B cell (primary cell): Measurements from ENCODE around the gene MBNL2. TPM values are rescaled to one million over a fixed set of nuclear protein-coding genes. Genes with fewer than 3 reads are reported as not detected.

Experiments used
- ATAC-seq: fragments of 200-7000 bp; cut with Tn5 transposase; one replicate; pipeline ENCODE4 v1.10.0; 2021; ENCODE audit warnings: low read depth, mild to moderate bottlenecking, moderate number of reproducible peaks, moderate library complexity
- CTCF ChIA-PET: fragments of 350-600 bp; sonication (Branson Sonifier 250); formaldehyde crosslinking; loops from one replicate; lab custom pipeline; 2021; ENCODE audit warnings: antibody characterized with exemption, inconsistent platforms; lab: Charles Lee
- POLR2A ChIA-PET: fragments of 350-600 bp; sonication (Branson Sonifier 250); formaldehyde crosslinking; loops from one replicate; lab custom pipeline; 2021; ENCODE audit warnings: antibody characterized with exemption; lab: Charles Lee
- DNase-seq: peaks from one replicate; pipeline ENCODE4 v3.0.0; 2013
- H2AFZ ChIP-seq: 2 replicates; pipeline ENCODE4 v1.6.1; 2012; ENCODE audit warnings: mild to moderate bottlenecking, low read depth, low read length; ENCODE audit not compliant: insufficient read depth, poor library complexity, severe bottlenecking
- H3K27ac ChIP-seq, 2 donors: 1 replicate in 1 of 2; 2 replicates in 1 of 2; pipeline ENCODE4 v1.5.1; 2012 to 2013; ENCODE audit warnings: low read length in 2 of 2, mild to moderate bottlenecking in 2 of 2, moderate library complexity in 1 of 2
- H3K27me3 ChIP-seq, 4 experiments: fragments of 200-600 bp in 1 of 4; sonication (generic) in 1 of 4; replicated peaks in 1 of 4; 1 replicate in 2 of 4; 2 replicates in 2 of 4; pipeline versions ENCODE4 v1.6.1 to v1.7.0; 2013 to 2016; ENCODE audit warnings: low read length in 3 of 4, mild to moderate bottlenecking in 2 of 4, mixed read lengths in 1 of 4, moderate library complexity in 1 of 4; ENCODE audit not compliant: insufficient read depth in 4 of 4, control insufficient read depth in 3 of 4; ENCODE audit errors: control extremely low read depth in 1 of 4
- H3K36me3 ChIP-seq, 2 experiments: replicated peaks in 1 of 2; 1 replicate in 1 of 2; 2 replicates in 1 of 2; pipeline versions ENCODE4 v1.6.1 to v1.7.1; 2013; ENCODE audit warnings: low read length in 1 of 2; ENCODE audit not compliant: insufficient read depth in 2 of 2, control insufficient read depth in 1 of 2; ENCODE audit errors: control extremely low read depth in 1 of 2, extremely low read depth in 1 of 2
- H3K4me1 ChIP-seq, 2 donors: fragments of 200-600 bp in 1 of 2; sonication (generic) in 1 of 2; 1 replicate in 1 of 2; 2 replicates in 1 of 2; pipeline versions ENCODE4 v1.5.1 to v1.6.1; 2013 to 2017; ENCODE audit warnings: low read length in 2 of 2; ENCODE audit not compliant: control insufficient read depth in 2 of 2, insufficient read depth in 2 of 2
- H3K4me2 ChIP-seq: replicated peaks from 2 replicates; pipeline ENCODE3; 2012; ENCODE audit warnings: mild to moderate bottlenecking, low read depth, low read length; ENCODE audit not compliant: poor library complexity, severe bottlenecking
- H3K4me3 ChIP-seq, 5 experiments: fragments of 200-600 bp in 1 of 5; sonication (generic) in 1 of 5; 1 replicate in 3 of 5; 2 replicates in 2 of 5; pipeline versions ENCODE4 v1.5.1 to v1.7.0; 2011 to 2016; ENCODE audit warnings: low read length in 4 of 5, mild to moderate bottlenecking in 4 of 5, low read depth in 2 of 5, control low read depth in 1 of 5, moderate library complexity in 1 of 5; ENCODE audit not compliant: insufficient read depth in 1 of 5; ENCODE audit errors: control extremely low read depth in 1 of 5, extremely low read depth in 1 of 5
- H3K79me2 ChIP-seq: fragments of 200-600 bp; sonication (generic); one replicate; pipeline ENCODE4 v1.6.0; 2016; ENCODE audit warnings: low read length; ENCODE audit not compliant: control insufficient read depth, insufficient read depth
- H3K9ac ChIP-seq: fragments of 200-600 bp; sonication (generic); 2 replicates; pipeline ENCODE4 v1.6.1; 2017; ENCODE audit warnings: mild to moderate bottlenecking, low read length, moderate library complexity
- H3K9me3 ChIP-seq, 3 donors: one replicate each; pipeline versions ENCODE4 v1.6.1 to v1.7.1; 2013; ENCODE audit warnings: low read length in 2 of 3; ENCODE audit not compliant: control insufficient read depth in 2 of 3, insufficient read depth in 1 of 3; ENCODE audit errors: control extremely low read depth in 1 of 3
- H4K20me1 ChIP-seq: 2 replicates; pipeline ENCODE4 v1.6.0; 2012; ENCODE audit warnings: mild to moderate bottlenecking, low read length; ENCODE audit not compliant: insufficient read depth, control insufficient read depth, poor library complexity, severe bottlenecking
- H3K27ac Mint-ChIP-seq: one replicate; pipeline ENCODE4 v1.8.0; 2021; ENCODE audit warnings: mixed read lengths
- H3K27me3 Mint-ChIP-seq: one replicate; pipeline ENCODE4 v1.8.0; 2021; ENCODE audit warnings: mixed read lengths
- H3K4me1 Mint-ChIP-seq: one replicate; pipeline ENCODE4 v1.8.0; 2021; ENCODE audit warnings: mixed read lengths
- H3K4me3 Mint-ChIP-seq: one replicate; pipeline ENCODE4 v1.8.0; 2021; ENCODE audit warnings: mixed read lengths
- H3K9me3 Mint-ChIP-seq: one replicate; pipeline ENCODE4 v1.8.0; 2022; ENCODE audit warnings: mixed read lengths; ENCODE audit not compliant: insufficient read depth
- CTCF ChIP-seq: fragments of 200-600 bp; IDR thresholded peaks from one replicate; pipeline ENCODE4 v1.8.0; 2022; ENCODE audit warnings: antibody characterized with exemption, mild to moderate bottlenecking
- EZH2 ChIP-seq: IDR thresholded peaks from 2 replicates; pipeline ENCODE4 v1.6.1; 2012; ENCODE audit warnings: borderline replicate concordance, low read depth, mild to moderate bottlenecking, moderate library complexity, low read length; ENCODE audit not compliant: insufficient read depth, poor library complexity, severe bottlenecking
- WGBS: methylation state at CpG from one replicate; pipeline ENCODE4 v1.1.5; 2013; ENCODE audit warnings: missing lambda C conversion rate; ENCODE audit not compliant: insufficient coverage; 5-methylcytosine and 5-hydroxymethylcytosine counted together
- intact Hi-C: fragments of 100-400 bp; cut with micrococcal nuclease; formaldehyde crosslinking; loops from one replicate; pipeline ENCODE4 v1.10.0; 2022
- polyA plus RNA-seq: library from polyadenylated mRNA; depleted of rRNA; stranded (reverse); fragments of >200 nt; gene quantifications from 2 replicates; pipeline ENCODE4 v1.2.3, GENCODE V29; 2012
- total RNA-seq, 2 donors: library from RNA; stranded (reverse); fragments of 120-200 nt in 1 of 2; gene quantifications; 1 replicate in 1 of 2; 2 replicates in 1 of 2; pipeline versions ENCODE4 v1.2.3 to v1.2.4, GENCODE V29; 2013 to 2022

Gene MBNL2
- total and polyA plus RNA-seq, 2 donors (not counting 1 experiment from before 2014, with no cell fraction given): 6.9 to 50.1 TPM

DNA sequence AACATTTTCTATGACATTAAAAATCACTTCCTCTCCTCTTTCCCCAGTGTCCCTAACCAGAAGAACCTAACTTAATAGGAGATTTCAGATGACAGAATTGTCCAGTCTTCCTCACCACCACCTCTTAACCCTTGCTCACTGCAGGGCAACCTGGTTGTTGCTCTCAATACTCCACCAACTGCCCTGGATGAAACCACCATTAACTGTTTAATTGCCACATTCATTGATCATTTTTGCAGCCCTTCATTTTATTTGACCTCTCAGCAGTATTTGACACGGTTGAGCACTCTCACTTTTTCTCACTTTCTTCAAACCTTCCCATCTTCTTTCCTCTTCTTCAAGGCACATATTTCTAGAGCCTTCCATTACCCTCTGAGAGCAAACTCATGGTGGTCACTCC, 84.0 kb downstream of the MBNL2 start:
- no peak overlapping the region for H3K4me2 ChIP-seq
- Mint-ChIP-seq H3K27me3 (no peaks in the 10 kb centered on the region), H3K27ac (no peak overlapping the region), H3K4me1 (peaks cover 6% of the 10 kb centered on the region), H3K9me3 (no peaks in the 10 kb centered on the region), H3K4me3 (no peak overlapping the region)
- POLR2A ChIA-PET: no interaction called here
- no peak overlapping the region for H3K9ac ChIP-seq
- DNase-seq (no peak), ATAC-seq (no peak)
- peaks cover 16 to 19% of the 10 kb centered on the region in 2 donors for H3K4me1 ChIP-seq
- H3K4me3 ChIP-seq: no peak overlapping the region
- TF ChIP-seq CTCF: no peak
- TF ChIP-seq EZH2: no peak
- intact Hi-C loops: no loop called here
- peaks cover 0 to 6% of the 10 kb centered on the region in 2 experiments for H3K36me3 ChIP-seq
- peaks cover 55% of the 10 kb centered on the region for H3K79me2 ChIP-seq
- H4K20me1 ChIP-seq: peaks cover 73% of the 10 kb centered on the region
- H3K27me3 ChIP-seq: no peaks in the 10 kb centered on the region
- no peak overlapping the region for H3K27ac ChIP-seq
- CTCF ChIA-PET: no interaction called here
- 75% methylated on average over 1 of the region's 1 CpG for WGBS
- no peaks in the 10 kb centered on the region for H3K9me3 ChIP-seq
- H2AFZ ChIP-seq: no peak overlapping the region

DNA sequence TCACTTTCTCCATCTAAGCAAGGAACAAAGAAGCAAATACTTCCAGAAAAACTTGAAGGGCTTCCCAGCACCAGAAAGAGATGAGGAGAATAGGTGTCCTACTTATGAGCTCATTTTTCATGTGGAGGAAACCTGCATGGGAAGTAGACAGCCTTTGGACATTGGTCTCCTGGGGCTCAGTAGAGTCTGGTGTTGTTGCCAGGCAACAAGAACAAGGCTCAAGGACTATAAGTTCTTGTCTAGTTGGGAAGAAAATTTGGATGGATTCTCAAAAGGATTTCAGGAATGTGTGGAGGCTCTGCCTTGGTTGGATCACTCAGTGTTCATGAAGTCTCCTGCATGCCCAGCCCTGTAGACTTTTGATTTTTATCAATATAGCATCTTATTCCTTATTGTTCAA, 84.5 kb downstream of the MBNL2 start:
- ATAC-seq: no peak
- H2AFZ ChIP-seq: no peak overlapping the region
- intact Hi-C loops: no loop called here
- Mint-ChIP-seq H3K4me3 (no peak overlapping the region), H3K9me3 (no peaks in the 10 kb centered on the region), H3K4me1 (peaks cover 7% of the 10 kb centered on the region), H3K27me3 (no peaks in the 10 kb centered on the region), H3K27ac (no peak overlapping the region)
- no peak overlapping the region for H3K4me3 ChIP-seq
- peaks cover 51% of the 10 kb centered on the region for H3K79me2 ChIP-seq
- no peak overlapping the region for H3K27ac ChIP-seq
- no peak overlapping the region for H3K4me2 ChIP-seq
- H4K20me1 ChIP-seq: peaks cover 67% of the 10 kb centered on the region
- ChIA-PET POLR2A (no interaction called here), CTCF (no interaction called here)
- H3K9ac ChIP-seq: no peak overlapping the region
- H3K4me1 ChIP-seq: peaks cover 11 to 13% of the 10 kb centered on the region in 2 donors
- DNase-seq: no peak
- H3K36me3 ChIP-seq: peaks cover 0 to 6% of the 10 kb centered on the region in 2 experiments
- H3K9me3 ChIP-seq: no peaks in the 10 kb centered on the region
- TF ChIP-seq EZH2 (no peak), CTCF (no peak)
- no peaks in the 10 kb centered on the region for H3K27me3 ChIP-seq
